Ovary (tissue), 9 donors: ENCODE data around the gene NID1. TPM values are rescaled to one million over a fixed set of nuclear protein-coding genes. Genes with fewer than 3 reads are reported as not detected.

Source experiments
- DNase-seq, 5 donors: peaks; one replicate each; pipeline ENCODE4 v3.0.0-alpha.2; 2019 to 2020
- H3K27ac ChIP-seq, 2 donors: fragments of 200-600 bp; one replicate each; pipeline versions ENCODE4 v1.5.1 to v1.8.0; 2019 to 2022
- H3K27me3 ChIP-seq: fragments of 200-600 bp; one replicate; pipeline ENCODE4 v1.8.0; 2022
- H3K36me3 ChIP-seq: fragments of 200-600 bp; sonication (generic); one replicate; pipeline ENCODE4 v1.5.1; 2019
- H3K4me1 ChIP-seq: one replicate; pipeline ENCODE4 v1.8.1; 2013; ENCODE audit warnings: mild to moderate bottlenecking, moderate library complexity; ENCODE audit not compliant: insufficient read depth
- H3K4me3 ChIP-seq: fragments of 200-600 bp; sonication (generic); one replicate; pipeline ENCODE4 v1.5.1; 2017
- H3K9me3 ChIP-seq, 2 donors: fragments of 200-600 bp in 1 of 2; sonication (generic) in 1 of 2; one replicate each; pipeline versions ENCODE4 v1.5.1 to v1.8.1; 2013 to 2019; ENCODE audit warnings: mild to moderate bottlenecking in 1 of 2, moderate library complexity in 1 of 2
- CTCF ChIP-seq, 3 donors: fragments of 450-650 bp in 2 of 3; fragments of 200-600 bp in 1 of 3; IDR thresholded peaks; one replicate each; pipeline versions ENCODE4 v1.5.1 to v1.8.0; 2016 to 2022; ENCODE audit warnings: antibody characterized with exemption in 3 of 3, mild to moderate bottlenecking in 1 of 3
- EP300 ChIP-seq: sonication (generic); formaldehyde crosslinking; IDR thresholded peaks from one replicate; pipeline ENCODE4 v1.6.1; 2017; ENCODE audit warnings: antibody characterized with exemption
- POLR2A ChIP-seq: fragments of 450-650 bp; IDR thresholded peaks from one replicate; pipeline ENCODE4 v1.6.1; 2017; ENCODE audit warnings: antibody characterized with exemption, mild to moderate bottlenecking, moderate library complexity
- WGBS, 3 donors: extraction: QIAGEN DNeasy Blood & Tissue Kit in 1 of 3; methylation state at CpG; one replicate each; pipeline versions ENCODE4 v1.1.5 to v1.1.7; 2013 to 2017; 5-methylcytosine and 5-hydroxymethylcytosine counted together
- intact Hi-C, 4 donors: fragments of 100-400 bp; cut with DNase I; formaldehyde crosslinking; loops; one replicate each; pipeline versions ENCODE4 v1.11.0 to v1.15.1; 2022 to 2023
- polyA plus RNA-seq, 2 donors: library from polyadenylated mRNA; stranded (reverse); fragments of 200-250 nt in 1 of 2; fragments of 350-450 nt in 1 of 2; fragmentation: Illumina TruSeq in 1 of 2; extraction: RNeasy Lipid Tissue Mini Kit (QIAGEN cat#74804) in 1 of 2; gene quantifications; one replicate each; pipeline ENCODE4 v1.2.3, GENCODE V29; 2013 to 2014
- total RNA-seq, 7 donors: library from RNA; depleted of rRNA in 2 of 7; stranded (reverse); fragments of >200 nt in 2 of 7; fragmentation: NEBNext Ultra II Directional in 3 of 7; extraction: Animal tissue kit (Norgen Biotek cat#: 25700) in 3 of 7; gene quantifications; one replicate each; pipeline versions ENCODE4 v1.1.0 to v1.2.4, GENCODE V29; 2016 to 2023
- donor health status: DM: no; HTN: no; CAD: no; lungs with moderate emphysema.
- donor health status: DM: no; HTN: no; CAD: no.
- donor health status: Bipolar disorder and iron deficiency.
- donor health status: DM: yes; HTN: yes; CAD: no.
- donor health status: DM: no; HTN: no; CAD: no.
- donor health status: DM: yes; HTN: yes; CAD: no.

Gene NID1
- total and polyA plus RNA-seq, 9 donors = 59.2 to 147 (median 76.4) TPM

GRCh38 chr1:235942625-235942934, 122.3 kb downstream of the NID1 start:
- no peak for TF ChIP-seq CTCF (IDR thresholded peaks at IDR 0.05)
- TF ChIP-seq EP300 = no peak
- TF ChIP-seq POLR2A = no peak
- Histone ChIP-seq H3K27ac (no peak overlapping the region), H3K27me3 (no peaks in the 10 kb centered on the region), H3K4me1 (peaks cover 5% of the 10 kb centered on the region), H3K36me3 (no peaks in the 10 kb centered on the region), H3K4me3 (no peak overlapping the region), H3K9me3 (no peaks in the 10 kb centered on the region)
- 86 to 94% (median 93%) methylated on average over 6 of the region's 6 CpGs for WGBS, 3 donors
- intact Hi-C loops = no loop called here
- no peak for DNase-seq

- no peak for DNase-seq
- Histone ChIP-seq H3K4me3 (no peak overlapping the region), H3K36me3 (no peaks in the 10 kb centered on the region), H3K4me1 (peaks cover 5% of the 10 kb centered on the region), H3K27ac (no peak overlapping the region), H3K9me3 (no peaks in the 10 kb centered on the region), H3K27me3 (no peaks in the 10 kb centered on the region)
- intact Hi-C loops = no loop called here
- 91 to 96% (median 93%) methylated on average over 12 of the region's 12 CpGs for WGBS, 3 donors
- TF ChIP-seq CTCF (IDR thresholded peaks at IDR 0.05) = no peak
- TF ChIP-seq EP300 = no peak
- TF ChIP-seq POLR2A = no peak
These were observed 122.8 kb downstream of the NID1 start for GRCh38 chr1:235941876-235942624.

GRCh38 chr1:235940285-235940684, 124.6 kb downstream of the NID1 start:
- Histone ChIP-seq H3K9me3 (no peaks in the 10 kb centered on the region), H3K4me3 (no peak overlapping the region), H3K27ac (no peak overlapping the region), H3K27me3 (no peaks in the 10 kb centered on the region), H3K4me1 (peaks cover 5% of the 10 kb centered on the region), H3K36me3 (no peaks in the 10 kb centered on the region)
- intact Hi-C loops = no loop called here
- TF ChIP-seq CTCF (IDR thresholded peaks at IDR 0.05) (no peak), EP300 (no peak), POLR2A (no peak)
- 94 to 97% (median 96%) methylated on average over 6 of the region's 6 CpGs for WGBS, 3 donors
- DNase-seq = no peak

- H3K27me3 ChIP-seq = no peaks in the 10 kb centered on the region
- no peaks in the 10 kb centered on the region for H3K36me3 ChIP-seq
- intact Hi-C loops = no loop called here
- TF ChIP-seq CTCF (IDR thresholded peaks at IDR 0.05) (no peak), EP300 (no peak), POLR2A (no peak)
- H3K9me3 ChIP-seq = no peaks in the 10 kb centered on the region
- no peak overlapping the region for H3K27ac ChIP-seq
- 13 to 34% (median 14%) methylated on average over 1 of the region's 1 CpG for WGBS, 3 donors
- no peak overlapping the region for H3K4me3 ChIP-seq
- no peak for DNase-seq
- peaks cover 5% of the 10 kb centered on the region for H3K4me1 ChIP-seq
These were observed 125.5 kb downstream of the NID1 start for GRCh38 chr1:235939480-235939775.
